GM19043 (cell line): ENCODE measurements around the gene LGALSL.

Source experiments
- ATAC-seq: cut with Tn5 transposase; IDR thresholded peaks from one replicate; pipeline ENCODE4 v1.9.1; 2021; ENCODE audit warnings: low read depth; ENCODE audit not compliant: unreplicated experiment

LGALSL gene

DNA sequence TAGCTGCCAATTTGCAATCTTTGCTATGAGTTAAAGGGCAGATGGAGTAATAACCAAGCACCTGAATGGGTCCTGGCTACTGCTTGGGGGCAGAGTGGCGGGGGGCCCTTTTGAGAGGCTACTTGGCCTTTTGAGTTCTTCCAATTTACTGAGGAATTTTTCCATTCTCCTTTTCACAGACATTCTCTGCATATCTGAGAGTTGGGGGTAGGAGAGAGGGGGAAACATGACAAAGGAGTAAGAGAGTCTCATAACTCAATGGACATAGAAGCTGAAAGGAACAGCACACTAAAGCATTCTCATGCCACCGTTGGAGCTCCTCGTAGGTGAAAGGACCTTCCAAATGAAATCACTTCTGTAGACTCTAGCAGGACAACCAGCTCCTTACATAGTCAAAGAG lies 16.1 kb downstream of the LGALSL start:
- ATAC-seq = no peak

DNA sequence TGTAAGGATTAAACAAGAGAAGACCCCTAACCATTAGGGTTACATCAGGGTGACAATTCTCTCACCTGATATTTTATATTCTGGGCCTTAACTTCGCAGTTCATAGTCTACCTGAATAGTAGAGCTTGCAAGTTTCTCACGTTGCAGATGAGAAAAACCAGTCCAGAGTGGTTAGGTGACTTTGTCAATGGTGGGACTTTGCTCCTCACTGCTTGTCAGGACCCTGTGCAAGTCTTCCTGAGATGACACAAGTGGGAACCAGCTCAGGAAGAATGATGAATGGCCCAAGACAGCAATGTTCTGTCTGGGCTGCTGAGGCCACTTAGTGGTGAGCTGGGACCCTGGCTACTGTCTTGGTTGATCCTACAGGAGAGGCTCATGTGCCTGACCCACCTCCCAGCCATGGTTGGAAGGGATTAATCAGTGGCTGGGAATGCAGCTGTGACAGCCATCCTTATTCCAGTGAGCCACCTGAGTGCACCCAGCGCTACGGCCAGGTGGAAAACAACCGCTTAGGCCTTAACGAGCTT lies 16.9 kb downstream of the LGALSL start:
- ATAC-seq = no peak

DNA sequence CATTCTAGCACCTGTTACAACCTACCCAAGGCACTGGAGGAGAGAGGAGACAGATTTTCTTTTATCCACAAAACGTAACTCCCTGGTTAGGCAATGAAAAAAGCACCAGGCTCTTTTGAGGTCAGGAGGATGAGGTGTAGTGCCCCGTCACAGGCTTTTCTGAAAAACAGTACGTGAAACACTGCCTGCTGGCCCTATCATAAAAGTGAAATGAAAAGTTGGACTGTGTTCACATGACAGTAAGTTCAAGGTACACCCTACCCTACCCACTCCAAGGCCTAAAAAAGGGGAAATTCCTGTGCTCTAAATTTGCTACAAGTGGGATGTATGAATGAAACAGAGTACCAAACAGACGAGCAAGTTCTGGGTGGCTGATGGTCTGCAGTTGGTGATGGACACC lies 17.6 kb downstream of the LGALSL start:
- no peak for ATAC-seq

DNA sequence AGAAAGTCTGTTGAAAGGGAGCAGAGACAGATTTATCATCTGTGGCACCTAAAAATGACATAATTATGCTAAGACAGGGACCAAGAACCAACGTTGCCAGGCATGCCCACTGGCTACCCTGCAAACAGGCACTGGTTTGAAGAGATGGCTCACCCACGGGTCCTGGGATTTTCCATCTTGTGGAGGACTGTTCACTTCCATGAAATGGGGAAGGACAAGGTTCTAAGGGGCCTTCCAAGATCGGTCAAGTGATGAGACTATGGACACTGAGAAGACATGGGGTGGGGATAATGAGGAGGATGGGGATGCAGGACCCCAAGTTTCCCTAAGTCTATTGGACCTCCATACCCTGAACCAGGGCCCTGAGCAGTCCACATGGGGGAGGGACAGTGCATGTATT lies 18.9 kb downstream of the LGALSL start:
- no peak for ATAC-seq

DNA sequence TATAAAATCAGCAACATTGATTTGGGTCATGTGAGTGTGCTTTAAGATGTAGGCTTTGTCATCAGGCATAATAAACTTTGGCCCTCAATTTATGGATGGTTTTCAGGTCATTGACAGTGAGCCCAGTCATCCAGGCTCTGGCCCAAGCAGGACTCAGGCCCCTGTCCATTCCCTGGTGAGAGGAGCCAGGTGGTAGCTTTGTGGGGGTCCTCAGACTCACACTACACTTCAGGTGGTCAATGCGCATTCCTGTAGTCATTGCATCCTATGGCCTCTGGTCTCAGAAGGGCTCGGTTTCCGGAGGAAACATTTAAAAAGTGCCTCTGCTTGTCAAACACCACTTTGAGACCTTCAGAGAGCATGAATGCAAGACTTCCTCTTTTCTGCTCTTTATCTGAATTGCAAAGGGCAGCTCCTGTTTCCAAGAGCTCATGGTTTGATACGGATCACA lies 20.2 kb downstream of the LGALSL start:
- peak; percentile 51 for ATAC-seq

DNA sequence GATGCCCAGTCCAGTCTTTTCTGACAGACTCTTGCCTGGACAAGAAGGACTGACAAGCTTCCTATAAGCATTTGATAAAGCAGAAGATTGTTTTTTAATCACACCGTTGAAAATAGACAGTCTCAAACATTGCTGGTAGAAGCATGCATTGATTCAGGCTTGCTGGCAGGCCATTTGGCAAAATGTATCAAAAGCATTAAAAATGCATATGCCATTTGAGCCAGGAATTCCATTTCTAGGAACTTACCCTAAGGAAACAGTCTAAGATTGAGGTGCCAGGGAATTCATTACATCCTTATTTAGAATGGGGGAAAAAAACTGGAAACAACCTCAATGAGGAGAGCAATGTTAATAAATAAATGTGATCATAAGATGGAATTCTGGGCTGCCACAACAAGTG lies 20.7 kb downstream of the LGALSL start:
- ATAC-seq = no peak

- ATAC-seq = no peak
Measured at GRCh38 chr2:64477037-64477436, 23.1 kb downstream of the LGALSL start.

DNA sequence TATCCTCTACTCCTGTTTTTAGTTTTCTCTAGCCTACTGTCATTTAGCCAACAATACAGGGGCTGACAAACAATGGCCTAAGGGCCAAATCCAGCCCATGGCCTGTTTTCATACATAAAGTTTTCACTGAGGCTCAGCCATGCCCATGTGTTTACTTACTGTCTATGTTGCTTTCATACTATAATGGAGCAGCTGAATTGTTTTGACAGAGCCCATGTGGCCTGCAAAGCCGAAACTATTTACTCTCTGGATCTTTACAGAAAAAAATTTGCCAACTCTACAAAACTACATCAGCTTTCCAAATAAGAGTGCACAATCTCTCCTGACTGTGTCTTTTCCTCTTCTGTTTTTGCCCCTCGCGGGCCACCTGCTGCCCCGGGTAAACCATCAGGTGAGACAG lies 24.0 kb downstream of the LGALSL start:
- no peak for ATAC-seq

- no peak for ATAC-seq
Measured at GRCh38 chr2:64478502-64479230, 24.7 kb downstream of the LGALSL start.

GRCh38 chr2:64479259-64480117 lies 25.5 kb downstream of the LGALSL start:
- ATAC-seq = no peak

DNA sequence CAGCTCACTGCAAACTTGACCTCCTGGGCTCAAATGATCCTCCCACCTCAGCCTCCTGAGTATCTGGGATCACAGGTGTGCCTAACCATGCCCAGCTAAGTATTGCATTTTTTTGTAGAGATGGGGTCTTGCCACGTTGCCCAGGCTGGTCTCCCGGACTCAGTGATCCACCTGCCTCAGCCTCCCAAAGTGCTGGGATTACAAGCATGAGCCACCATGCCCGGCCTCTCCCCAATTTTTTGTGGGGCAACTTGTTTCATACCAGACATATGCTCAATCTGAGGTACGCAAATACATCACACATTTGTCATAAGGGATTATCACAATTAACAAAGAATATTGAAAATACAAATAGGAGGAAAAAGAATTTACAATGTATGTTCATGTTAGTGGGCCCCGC lies 27.7 kb downstream of the LGALSL start:
- no peak for ATAC-seq

GRCh38 chr2:64482243-64482642 lies 28.3 kb downstream of the LGALSL start:
- no peak for ATAC-seq

- no peak for ATAC-seq
Measured at GRCh38 chr2:64482765-64483504, 29.0 kb downstream of the LGALSL start.

DNA sequence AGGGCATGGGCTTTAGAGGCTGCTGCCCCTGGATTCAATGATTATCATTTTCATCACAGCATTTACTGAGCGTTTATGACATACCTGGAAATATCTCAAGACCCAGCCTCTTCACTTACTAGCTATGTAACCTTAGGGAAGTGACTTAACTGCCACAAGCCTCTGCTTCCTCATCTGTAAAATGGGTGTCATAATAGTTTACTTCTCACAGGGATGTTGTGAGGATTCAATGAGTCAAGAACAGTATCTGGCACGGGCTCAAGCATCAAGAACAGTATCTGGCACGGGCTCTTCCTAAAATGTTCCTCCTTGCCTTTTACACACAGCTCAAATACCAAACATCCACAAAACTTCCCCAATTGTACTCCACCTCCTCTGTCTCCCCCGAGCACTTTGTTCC lies 31.4 kb downstream of the LGALSL start:
- no peak for ATAC-seq

GRCh38 chr2:64485961-64486360 lies 32.0 kb downstream of the LGALSL start:
- no peak for ATAC-seq

- ATAC-seq = no peak
Measured at GRCh38 chr2:64487256-64488049, 33.5 kb downstream of the LGALSL start.

DNA sequence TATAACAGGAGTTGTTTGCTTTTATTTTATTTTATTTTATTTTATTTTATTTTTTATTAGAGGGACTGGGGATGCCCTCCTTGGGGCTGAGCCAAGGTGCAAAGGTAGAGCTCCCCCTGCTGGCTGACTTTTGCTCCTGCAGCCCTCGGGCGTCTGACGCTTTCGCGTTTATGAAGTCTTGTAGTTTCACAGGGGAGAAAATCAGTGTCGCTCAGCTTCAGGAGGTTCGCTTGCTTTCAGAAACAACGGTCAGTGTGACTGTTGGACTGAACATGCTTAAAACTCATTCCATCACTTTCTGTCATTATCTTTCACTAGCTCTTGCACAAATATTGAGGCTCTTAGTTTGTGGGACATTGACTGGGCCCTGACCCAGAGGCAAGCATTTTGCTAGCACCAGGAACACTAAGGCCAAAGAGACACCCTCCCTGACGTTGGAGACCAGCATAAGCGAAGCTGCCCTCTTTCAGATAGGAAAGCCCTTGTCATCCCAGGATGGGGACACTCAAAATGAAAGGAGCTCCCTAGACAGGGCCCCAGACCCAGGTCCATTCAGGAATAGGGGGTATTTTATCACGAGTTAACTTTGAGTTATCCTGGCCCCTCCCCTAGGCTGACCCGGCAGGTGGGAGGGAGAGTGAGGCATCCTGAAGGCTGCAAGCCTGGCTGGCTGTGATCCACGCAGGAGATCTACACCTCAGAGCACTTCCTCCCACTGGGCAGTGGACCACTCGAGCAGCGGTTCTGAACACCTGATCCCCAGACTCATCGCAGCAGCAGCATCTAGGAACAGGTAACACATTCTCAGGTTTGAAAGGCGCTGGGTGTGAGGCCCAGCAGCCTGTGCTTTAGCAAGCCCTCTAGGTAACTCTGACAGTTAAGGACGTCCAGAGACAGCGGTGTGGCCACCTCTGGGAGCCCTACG lies 34.4 kb downstream of the LGALSL start:
- ATAC-seq = peak; percentile 72

- no peak for ATAC-seq
Measured at GRCh38 chr2:64489081-64489751, 35.3 kb downstream of the LGALSL start.

DNA sequence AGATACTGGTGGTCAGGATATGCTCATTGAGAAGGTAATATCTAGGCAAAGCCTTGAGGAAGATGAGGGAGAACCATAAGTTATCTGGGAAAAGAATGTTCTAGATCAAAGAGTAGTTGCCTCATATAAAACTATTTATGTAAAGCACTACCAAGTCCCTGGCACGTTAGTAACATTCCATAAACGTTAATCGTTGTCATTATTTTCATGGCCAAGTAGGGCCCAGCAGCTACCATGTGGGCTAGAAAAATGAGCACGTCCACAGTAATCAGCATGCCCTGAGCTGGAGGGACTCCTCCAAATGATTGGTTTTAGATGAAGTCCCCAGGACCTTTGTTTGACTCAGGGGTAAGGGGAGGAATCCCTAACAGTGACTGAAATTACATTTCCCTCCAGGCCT lies 37.5 kb downstream of the LGALSL start:
- ATAC-seq = no peak
